NT2/D1 (cell line): ENCODE data around the gene CIC.

ENCODE experiments used
- DNase-seq: peaks from one replicate; pipeline ENCODE4 v3.0.0-alpha.2; 2011; ENCODE audit warnings: low read depth, low spot score
- H3K27me3 ChIP-seq: 2 replicates; pipeline ENCODE4 v1.6.0; 2011; ENCODE audit warnings: mild to moderate bottlenecking; ENCODE audit not compliant: insufficient read length, insufficient read depth
- H3K36me3 ChIP-seq: 2 replicates; pipeline ENCODE4 v1.6.1; 2011; ENCODE audit warnings: mild to moderate bottlenecking, low read length, mixed read lengths; ENCODE audit not compliant: insufficient read depth, insufficient read length
- H3K4me1 ChIP-seq: 2 replicates; pipeline ENCODE4 v1.5.1; 2011; ENCODE audit not compliant: insufficient read depth, insufficient read length
- H3K4me3 ChIP-seq: 2 replicates; pipeline ENCODE4 v1.5.1; 2011; ENCODE audit warnings: low read depth; ENCODE audit not compliant: insufficient read length
- H3K9ac ChIP-seq: 2 replicates; pipeline ENCODE4 v1.6.0; 2011; ENCODE audit warnings: low read depth; ENCODE audit not compliant: insufficient read length
- H3K9me3 ChIP-seq: 2 replicates; pipeline ENCODE4 v1.5.1; 2011; ENCODE audit warnings: mild to moderate bottlenecking, low read length; ENCODE audit not compliant: insufficient read depth
- SUZ12 ChIP-seq: IDR thresholded peaks from 2 replicates; pipeline ENCODE4 v1.6.1; 2011; ENCODE audit not compliant: insufficient read length, insufficient read depth; ENCODE audit errors: extremely low read depth
- YY1 ChIP-seq: IDR thresholded peaks from 2 replicates; pipeline ENCODE4 v1.6.1; 2011; ENCODE audit not compliant: insufficient read length, insufficient read depth
- ZNF274 ChIP-seq: IDR thresholded peaks from 2 replicates; pipeline ENCODE4 v1.6.1; 2011; ENCODE audit warnings: mild to moderate bottlenecking, low read depth, low read length

CIC gene

GRCh38 chr19:42228641-42229040 is 40.4 kb upstream of the CIC start:
- Histone ChIP-seq H3K4me1 (no peaks in the 10 kb centered on the region), H3K9ac (no peak overlapping the region), H3K36me3 (peaks cover 90% of the 10 kb centered on the region), H3K27me3 (no peaks in the 10 kb centered on the region), H3K4me3 (no peak overlapping the region), H3K9me3 (no peaks in the 10 kb centered on the region)
- no peak for TF ChIP-seq SUZ12
- no peak for TF ChIP-seq ZNF274
- no peak for DNase-seq

- TF ChIP-seq YY1: no peak
- no peak for TF ChIP-seq SUZ12
- TF ChIP-seq ZNF274: no peak
- H3K36me3 ChIP-seq: peaks cover 93% of the 10 kb centered on the region
- no peak for DNase-seq
- no peak overlapping the region for H3K9ac ChIP-seq
- no peak overlapping the region for H3K4me3 ChIP-seq
- H3K9me3 ChIP-seq: no peaks in the 10 kb centered on the region
- no peaks in the 10 kb centered on the region for H3K27me3 ChIP-seq
- no peaks in the 10 kb centered on the region for H3K4me1 ChIP-seq
Observed at GRCh38 chr19:42229301-42229854, 39.7 kb upstream of the CIC start.

- no peaks in the 10 kb centered on the region for H3K9me3 ChIP-seq
- no peak overlapping the region for H3K4me3 ChIP-seq
- no peak for DNase-seq
- no peaks in the 10 kb centered on the region for H3K4me1 ChIP-seq
- H3K9ac ChIP-seq: no peak overlapping the region
- peaks cover 91% of the 10 kb centered on the region for H3K36me3 ChIP-seq
- no peak for TF ChIP-seq SUZ12
- no peak for TF ChIP-seq ZNF274
- no peak for TF ChIP-seq YY1
- no peaks in the 10 kb centered on the region for H3K27me3 ChIP-seq
Observed at GRCh38 chr19:42229855-42230351, 39.1 kb upstream of the CIC start.

GRCh38 chr19:42230571-42230970 is 38.5 kb upstream of the CIC start:
- no peaks in the 10 kb centered on the region for H3K4me1 ChIP-seq
- H3K4me3 ChIP-seq: no peak overlapping the region
- peaks cover 91% of the 10 kb centered on the region for H3K36me3 ChIP-seq
- H3K27me3 ChIP-seq: no peaks in the 10 kb centered on the region
- TF ChIP-seq SUZ12 (no peak), ZNF274 (no peak), YY1 (no peak)
- DNase-seq: no peak
- no peaks in the 10 kb centered on the region for H3K9me3 ChIP-seq
- H3K9ac ChIP-seq: no peak overlapping the region

GRCh38 chr19:42232435-42232834 is 36.6 kb upstream of the CIC start:
- H3K4me3 ChIP-seq: no peak overlapping the region
- TF ChIP-seq YY1: no peak
- TF ChIP-seq SUZ12: no peak
- no peak for TF ChIP-seq ZNF274
- no peaks in the 10 kb centered on the region for H3K4me1 ChIP-seq
- no peaks in the 10 kb centered on the region for H3K9me3 ChIP-seq
- DNase-seq: no peak
- H3K27me3 ChIP-seq: no peaks in the 10 kb centered on the region
- H3K9ac ChIP-seq: no peak overlapping the region
- H3K36me3 ChIP-seq: peaks cover 88% of the 10 kb centered on the region

GRCh38 chr19:42233106-42233505 is 35.9 kb upstream of the CIC start:
- peaks cover 83% of the 10 kb centered on the region for H3K36me3 ChIP-seq
- H3K27me3 ChIP-seq: no peaks in the 10 kb centered on the region
- no peaks in the 10 kb centered on the region for H3K9me3 ChIP-seq
- TF ChIP-seq YY1: no peak
- TF ChIP-seq SUZ12: no peak
- no peak for TF ChIP-seq ZNF274
- DNase-seq: no peak
- H3K4me3 ChIP-seq: no peak overlapping the region
- no peaks in the 10 kb centered on the region for H3K4me1 ChIP-seq
- no peak overlapping the region for H3K9ac ChIP-seq

GRCh38 chr19:42233678-42234292 is 35.3 kb upstream of the CIC start:
- Histone ChIP-seq H3K27me3 (no peaks in the 10 kb centered on the region), H3K4me1 (no peaks in the 10 kb centered on the region), H3K9ac (no peak overlapping the region), H3K36me3 (peaks cover 79% of the 10 kb centered on the region), H3K9me3 (no peaks in the 10 kb centered on the region), H3K4me3 (no peak overlapping the region)
- DNase-seq: no peak
- no peak for TF ChIP-seq ZNF274
- no peak for TF ChIP-seq SUZ12
- TF ChIP-seq YY1: no peak
